GM19351 (cell line): ENCODE measurements around the gene DSG1.
"Not testable (repeated sequence)": the region's sequence is repeated elsewhere in the genome, so short reads cannot be mapped to it uniquely, and the experiment has no call there.

Experiments
- ATAC-seq: cut with Tn5 transposase; IDR thresholded peaks from one replicate; pipeline ENCODE4 v1.9.1; 2021; ENCODE audit warnings: mild to moderate bottlenecking, moderate library complexity; ENCODE audit not compliant: unreplicated experiment

The DSG1 gene

DNA sequence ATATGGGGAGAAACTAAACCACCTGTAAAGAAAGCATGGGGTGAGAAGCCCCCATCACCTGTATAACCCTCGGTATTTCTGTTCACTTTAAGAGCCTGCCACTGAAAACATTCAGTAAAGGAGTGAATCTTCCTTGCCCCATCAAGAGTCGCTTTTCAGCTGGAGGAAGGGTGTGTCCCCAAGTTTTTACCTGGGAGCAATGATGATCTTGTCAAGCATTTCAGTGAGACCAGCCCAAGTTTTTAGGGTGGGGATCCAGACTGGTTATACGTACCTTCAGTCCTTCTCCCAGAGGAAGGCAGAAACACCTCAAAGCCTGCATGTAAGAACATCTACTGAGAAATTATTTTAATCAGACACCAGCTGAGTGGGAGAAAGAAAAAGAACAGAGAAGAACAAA lies at the start of gene DSG1:
Gene DSG1, plus strand, starts transcription at position 301 of the 400 bp plus-strand sequence. CDS start 141 bp downstream, outside the sequence.
- ATAC-seq, result no peak

DNA sequence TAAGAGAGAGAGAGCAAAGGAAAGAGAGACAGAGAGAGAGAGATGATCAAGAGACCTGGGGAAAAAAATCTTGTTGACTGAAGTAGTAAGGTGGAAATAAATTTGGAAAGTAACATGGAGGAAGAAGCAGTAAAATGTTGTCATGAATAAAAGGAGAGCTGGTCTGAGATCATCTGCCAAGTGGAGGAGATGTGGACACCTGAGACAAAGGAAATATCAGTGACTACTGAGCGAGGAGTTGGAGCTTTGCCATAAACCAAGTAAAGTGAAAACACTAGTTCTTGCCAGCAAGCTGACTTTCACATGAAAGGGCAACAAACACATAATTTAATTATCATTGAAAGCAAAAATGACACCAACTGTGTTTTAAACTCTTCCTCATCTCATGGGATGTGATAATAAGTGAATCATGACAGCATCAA lies 49.0 kb upstream of the DSG1 start:
- ATAC-seq, result no peak

DNA sequence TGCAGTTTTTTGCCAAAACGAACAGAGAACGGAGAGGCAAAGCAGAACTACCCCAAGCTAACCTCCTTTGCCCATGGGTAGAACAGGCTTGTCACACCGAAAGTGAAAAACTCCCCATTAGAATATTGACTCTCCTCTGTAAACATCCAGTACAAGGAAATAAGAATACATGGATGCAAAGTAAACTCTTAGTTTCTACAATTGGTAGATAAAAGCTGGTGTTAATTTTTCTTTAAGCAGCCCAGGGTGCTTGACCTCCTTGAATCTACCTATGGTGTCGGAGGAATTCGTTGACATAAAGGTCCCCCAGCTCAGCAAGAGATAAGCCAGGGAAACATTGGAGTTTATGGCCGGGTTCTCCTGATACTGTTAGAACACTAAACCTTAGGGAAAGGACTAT lies 48.4 kb upstream of the DSG1 start:
- no peak for ATAC-seq

DNA sequence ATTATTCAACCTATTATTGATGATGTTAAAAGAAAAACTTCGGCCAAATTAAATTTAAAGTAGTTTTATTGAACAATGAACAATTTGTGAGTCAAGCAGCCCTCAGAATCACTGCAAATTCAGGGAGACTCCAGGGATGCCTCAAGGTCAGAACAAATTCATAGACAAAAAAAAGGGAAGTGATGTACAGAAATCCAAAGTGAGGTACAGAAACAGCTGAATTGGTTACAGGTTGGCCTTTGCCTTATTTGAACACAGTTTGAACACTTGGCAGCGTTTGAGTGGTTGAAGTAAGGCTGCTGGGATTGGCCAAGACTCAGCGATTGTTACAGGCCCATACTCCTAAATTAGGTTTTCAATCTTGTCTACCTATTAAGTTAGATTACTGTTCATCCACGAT lies 47.4 kb upstream of the DSG1 start:
- no peak for ATAC-seq

DNA sequence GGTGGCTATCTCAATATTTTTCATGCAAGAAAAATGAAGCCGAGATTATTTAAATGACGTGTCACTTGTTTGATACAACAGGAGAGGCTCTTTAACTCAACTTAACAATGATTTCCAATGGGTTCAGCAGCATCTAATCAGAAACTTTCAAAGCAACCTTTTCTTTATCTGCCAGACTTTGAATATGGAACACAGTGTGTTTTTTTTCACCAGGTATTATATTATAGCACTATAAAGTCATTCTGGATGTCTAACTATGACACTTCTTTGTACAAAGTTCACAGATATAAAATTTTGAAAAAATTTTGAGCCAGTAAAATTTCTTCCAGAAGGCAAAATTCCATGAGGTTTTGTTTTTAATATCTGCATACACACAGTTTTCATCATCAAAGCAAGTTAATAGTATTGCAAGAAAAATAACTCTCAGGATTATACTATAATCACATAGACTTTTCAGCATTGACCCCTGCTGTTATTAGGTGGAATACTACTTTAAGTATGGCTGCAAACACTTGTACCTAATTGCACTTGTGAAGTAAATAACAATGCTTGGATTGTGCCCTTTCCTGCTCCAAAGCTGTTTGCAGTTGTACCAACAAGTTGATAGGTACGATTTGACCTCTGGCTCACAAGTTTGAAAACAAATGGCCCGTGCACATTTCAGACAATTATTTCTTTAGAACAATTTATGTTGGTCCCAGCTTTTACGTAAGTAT lies 44.0 kb upstream of the DSG1 start:
- ATAC-seq, result no peak

DNA sequence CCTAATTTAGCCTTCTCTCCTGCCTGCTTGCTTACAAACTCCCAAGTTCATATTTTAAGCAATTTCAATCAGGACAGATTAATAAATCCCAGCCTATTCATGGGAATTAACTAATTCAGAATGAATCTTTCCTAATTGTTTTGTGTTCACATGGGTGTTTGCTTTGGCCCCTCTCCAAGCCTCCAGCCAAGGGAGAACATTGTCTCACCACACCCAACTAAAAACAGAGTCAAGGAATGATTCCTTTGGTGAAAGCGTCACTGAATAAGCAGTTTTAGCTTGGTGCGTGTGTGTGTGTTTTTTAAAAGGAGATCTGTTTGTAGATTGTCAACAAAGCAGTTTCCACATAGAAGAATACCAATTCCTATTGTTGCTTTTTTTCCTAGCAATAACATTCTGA lies 43.0 kb upstream of the DSG1 start:
- ATAC-seq, result no peak

DNA sequence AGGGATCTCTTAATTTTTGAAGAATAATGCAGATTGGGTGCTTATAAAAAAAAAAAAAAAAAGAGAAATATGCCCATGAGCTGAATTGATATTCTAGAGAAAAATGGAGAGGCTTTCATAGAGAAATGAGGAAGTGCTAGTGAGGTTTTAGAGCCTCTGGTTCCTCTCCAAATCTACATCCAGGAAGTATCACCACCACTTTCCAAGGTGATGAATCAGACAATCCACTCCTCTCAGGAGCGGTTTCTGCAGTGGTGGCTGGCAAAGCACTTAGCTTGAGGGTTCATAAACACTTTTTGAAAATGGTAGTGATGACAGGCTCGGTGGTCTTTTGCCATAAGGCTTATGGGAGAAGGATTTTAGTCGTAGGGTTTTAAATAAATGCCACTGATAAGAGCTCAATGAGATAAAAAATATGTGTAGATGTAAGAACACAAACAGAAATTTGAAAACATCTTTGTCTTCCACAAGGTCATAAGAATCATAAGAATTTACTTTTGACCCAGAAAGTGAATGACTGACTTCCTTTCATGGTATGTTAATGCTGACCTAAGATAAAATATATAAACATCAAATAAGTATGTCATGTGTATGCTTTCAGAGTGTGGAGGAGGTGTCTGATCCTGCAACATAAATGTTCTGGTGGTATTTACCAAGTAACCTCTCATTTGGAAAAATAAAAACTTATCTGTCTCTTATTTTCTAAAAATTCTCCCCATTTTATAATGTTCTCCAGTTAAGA lies 42.1 kb upstream of the DSG1 start:
- ATAC-seq, result no peak

DNA sequence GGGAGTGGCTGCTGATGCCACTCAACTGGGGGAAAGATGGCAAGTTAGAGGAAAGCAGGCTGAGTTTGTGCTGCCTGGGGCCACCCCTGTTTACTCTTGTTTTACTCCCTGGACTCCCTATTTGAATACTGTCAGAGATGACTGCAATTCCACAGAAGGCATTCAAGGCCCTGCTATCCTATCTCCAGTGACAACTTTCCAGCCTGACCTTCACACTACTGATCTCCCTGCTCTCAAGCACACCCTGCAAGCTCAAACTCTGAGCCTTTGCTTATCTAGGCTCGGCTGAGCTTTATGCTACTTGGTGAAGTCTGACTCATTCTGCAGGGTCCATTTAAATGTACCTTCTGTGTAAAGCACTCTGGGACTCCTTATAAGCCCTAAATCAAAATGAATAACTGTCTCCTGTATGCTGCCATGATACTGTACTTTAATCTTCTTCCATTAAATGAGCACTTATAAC lies 39.3 kb upstream of the DSG1 start:
- no peak for ATAC-seq

DNA sequence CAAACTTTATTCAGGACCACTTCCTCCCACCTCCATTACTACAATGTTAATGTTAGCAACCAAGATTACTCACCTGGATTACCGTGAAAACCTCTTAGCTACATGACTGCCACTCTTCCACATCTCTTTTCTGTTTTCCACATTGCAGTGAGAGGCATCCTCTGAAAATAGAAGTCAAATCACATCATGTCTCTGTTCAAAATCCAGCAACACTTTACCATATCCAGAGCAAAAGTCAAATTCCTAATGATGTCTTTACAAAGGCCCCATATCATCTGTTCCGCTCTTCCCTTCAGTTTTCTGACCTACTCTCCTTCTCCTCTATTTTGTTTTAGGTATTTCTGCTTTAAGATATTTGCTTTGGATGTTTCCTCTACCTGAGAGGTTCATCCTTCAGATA lies 37.5 kb upstream of the DSG1 start:
- no peak for ATAC-seq

DNA sequence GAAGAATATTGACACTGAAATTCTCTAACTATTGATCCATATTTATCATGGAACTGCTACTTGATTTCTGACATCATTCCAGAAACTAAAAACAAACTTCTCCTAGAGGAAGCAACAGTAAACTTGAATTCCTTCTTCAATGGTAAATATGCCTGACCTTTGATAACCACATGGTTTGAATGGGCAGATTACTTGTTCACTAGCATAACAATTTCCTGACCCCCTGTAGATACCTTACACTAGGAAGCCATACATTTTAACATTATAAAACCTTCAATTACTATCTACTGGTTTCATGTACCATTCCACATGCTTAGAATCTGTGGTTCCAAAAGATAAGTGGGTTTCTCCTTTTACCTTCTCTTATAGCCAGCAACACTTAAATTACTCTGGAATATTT lies 36.5 kb upstream of the DSG1 start:
- ATAC-seq, result no peak

DNA sequence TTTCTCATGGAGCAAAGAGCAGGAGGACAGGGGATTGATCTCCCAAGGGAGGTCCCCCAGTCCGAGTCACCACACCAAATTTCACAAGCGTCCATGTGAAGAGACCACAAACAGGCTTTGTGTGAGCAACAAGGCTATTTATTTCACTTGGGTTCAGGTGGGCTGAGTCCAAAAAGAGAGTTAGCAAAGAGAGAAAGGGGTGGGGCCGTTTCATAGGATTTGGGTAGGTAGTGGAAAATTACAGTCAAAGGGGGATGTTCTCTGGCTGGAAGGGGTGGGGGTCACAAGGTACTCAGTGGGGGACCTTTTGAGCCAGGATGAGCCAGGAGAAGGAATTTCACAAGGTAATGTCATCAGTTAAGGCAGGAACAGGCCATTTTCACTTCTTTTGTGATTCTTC lies 28.5 kb upstream of the DSG1 start:
- ATAC-seq, result not testable (repeated sequence)

DNA sequence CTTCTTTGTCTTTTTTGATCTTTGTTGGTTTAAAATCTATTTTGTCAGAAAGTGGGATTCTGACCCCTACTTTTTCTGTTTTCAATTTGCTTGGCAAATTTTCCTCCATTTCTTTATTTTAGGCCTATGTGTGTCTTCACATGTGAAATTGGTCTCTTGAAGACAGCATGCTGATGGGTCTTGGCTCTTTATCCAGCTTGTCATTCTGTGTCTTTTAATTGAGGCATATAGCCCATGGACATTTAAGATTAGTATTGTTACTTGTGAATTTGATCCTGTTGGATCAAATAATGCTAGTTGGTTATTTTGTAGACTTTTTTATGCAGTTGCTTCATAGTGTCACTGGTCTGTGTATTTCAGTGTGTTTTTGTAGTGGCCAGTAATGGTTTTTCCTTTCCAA lies 26.3 kb upstream of the DSG1 start:
- no peak for ATAC-seq

DNA sequence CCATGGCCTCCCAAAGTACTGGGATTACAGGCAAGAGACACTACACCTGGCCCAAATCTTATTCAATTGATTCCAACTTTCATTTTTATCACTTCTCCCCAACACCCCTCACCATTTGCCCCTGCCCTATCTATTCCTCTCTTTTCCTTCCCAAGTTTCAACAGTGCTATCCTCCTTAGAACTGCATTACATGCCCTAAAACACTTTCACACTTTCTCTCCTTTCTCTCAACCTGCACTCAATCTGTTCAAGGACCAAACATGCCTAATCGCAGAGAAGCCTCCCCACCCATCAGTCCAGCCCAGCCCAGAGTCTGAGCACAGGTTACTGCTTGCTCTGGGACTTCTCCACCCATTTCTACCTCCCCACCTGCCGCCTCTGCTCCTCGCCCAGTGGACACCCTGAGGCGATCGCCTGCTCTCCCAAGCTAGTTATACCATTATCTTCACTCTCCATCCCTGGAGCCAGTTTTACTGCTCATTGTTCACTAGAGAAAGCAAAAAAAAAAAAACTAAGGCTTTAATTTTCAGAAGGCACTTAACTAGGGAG lies 23.7 kb upstream of the DSG1 start:
- ATAC-seq, result no peak

DNA sequence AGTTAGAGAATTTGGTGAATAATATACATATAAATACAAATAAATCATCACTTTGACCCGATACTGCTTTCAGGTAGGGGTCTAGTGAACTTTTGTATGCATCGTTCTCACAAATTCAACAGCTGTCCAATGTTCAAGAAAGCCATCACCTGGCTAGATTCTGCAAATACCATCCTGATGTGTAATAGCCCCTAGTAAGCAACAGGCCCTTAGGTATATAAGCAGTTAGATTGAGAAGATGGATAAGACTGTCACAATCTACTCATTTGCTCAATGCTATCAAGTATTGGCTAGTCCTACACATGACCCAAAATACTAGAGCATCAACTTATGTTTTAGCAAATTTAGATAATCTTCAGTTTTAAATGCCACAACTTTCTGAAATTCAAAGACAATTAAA lies 20.7 kb upstream of the DSG1 start:
- no peak for ATAC-seq

DNA sequence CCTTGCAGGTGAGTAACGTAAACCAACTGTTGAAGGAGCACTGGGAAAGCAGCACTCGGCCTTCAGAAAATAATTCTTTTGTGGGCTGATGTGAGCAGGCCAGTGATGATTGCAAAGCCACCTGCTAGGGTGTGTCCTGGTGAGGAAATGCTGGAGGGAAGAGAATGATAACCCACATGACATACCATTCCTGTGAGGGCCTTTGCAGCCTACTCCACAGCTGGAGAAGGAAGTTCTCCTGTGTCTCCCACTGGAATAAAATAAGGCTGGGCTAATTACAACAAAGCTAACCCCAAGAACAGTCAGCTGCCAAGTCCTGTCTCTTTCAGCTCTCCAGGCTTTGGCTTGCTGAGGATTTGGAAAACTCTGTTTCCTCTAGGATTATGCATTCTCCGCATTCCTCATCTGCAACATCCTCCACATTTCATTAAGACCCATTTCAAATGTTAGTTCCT lies 16.7 kb upstream of the DSG1 start:
- no peak for ATAC-seq

DNA sequence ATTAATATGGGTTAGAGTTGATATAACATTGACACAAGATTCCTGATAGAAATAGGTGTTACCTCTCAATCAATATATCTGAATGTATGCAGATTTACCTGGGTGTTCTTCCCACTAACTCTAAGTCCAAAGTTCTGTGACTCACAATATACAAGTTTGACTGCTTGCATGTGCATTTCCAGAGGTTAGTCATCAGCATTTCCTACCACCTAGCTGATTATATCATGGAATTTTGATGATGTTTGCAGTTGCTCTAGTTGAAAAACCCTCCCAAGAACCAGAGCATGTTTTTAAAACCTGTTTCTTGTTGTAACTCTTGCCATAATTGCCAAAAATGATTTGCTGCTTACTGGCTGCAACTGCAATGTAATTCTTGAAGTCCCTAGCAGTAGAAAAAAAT lies 15.0 kb upstream of the DSG1 start:
- ATAC-seq, result no peak

DNA sequence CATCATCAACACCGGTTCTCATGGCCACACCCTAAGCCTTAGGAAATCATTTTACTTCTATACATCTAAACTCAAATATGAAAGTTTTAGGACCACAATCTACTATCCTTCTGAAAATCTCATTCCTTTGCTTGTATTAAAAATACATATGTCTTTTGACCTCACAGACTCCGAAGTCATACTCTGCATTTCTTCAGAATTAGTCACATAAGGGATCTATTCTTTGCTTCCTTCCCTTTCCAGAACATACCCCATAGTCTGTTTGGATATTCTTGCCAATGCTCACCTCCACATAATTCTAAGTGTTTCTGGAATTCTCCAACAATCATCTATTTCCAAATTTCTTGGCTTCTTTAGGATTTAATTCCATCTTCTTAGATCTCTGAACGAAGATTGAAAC lies 14.2 kb upstream of the DSG1 start:
- ATAC-seq, result no peak

DNA sequence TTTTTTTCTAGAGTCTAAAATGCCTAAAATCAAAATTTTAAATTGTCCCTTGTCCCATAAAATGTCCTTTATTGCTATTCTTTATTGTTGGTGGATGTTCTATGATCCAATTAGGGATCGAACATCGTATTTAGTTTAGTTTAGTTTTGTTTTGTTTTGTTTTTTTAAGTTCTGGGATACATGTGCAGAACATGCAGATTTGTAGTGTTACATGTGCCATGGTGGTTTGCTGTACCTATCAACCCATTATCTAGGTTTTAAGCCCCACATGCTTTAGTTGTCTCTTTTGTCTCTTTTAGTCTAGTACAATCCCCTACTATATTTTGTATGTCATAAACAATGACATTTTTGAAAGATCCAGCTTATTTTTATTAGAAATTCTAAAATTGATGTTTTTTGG lies 8.8 kb upstream of the DSG1 start:
- ATAC-seq, result no peak

DNA sequence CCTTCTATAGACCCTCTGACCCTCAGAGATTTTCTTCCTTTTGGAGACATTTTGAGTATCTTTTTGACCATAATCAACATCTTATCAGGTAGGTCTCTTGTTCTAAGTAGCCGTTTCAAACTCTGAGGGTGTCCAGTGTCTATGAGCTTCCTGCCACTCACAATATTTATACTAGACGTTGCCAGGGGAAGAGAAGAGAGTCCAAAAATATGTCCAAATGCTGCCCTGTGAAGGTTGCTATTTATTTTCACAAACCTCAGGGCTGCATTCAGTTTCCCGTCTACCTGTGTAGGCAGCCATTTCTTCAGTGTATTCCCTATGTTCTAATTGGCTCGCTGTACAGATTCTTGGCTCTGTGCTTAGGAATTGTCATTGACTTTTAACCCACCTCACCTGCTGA lies 986 bp upstream of the DSG1 start:
- no peak for ATAC-seq

DNA sequence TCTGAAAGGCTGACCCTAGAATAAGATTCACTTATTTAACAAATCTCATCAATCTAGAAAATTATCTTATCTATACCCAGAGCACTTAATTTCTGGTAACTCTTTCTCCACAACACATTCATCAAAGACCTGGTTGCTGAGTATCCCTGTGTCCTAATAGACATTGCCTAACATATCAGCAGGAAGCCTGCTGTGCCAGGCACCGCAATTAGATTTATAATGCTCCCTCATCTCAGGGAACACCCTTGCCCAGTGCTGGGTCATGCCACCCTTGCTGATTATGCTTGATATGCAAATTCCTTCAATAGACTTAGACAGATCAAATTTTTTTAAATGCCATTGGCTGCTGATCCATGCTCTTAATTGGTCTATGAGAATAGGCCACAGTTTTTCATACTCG lies 3.8 kb downstream of the DSG1 start:
- no peak for ATAC-seq

DNA sequence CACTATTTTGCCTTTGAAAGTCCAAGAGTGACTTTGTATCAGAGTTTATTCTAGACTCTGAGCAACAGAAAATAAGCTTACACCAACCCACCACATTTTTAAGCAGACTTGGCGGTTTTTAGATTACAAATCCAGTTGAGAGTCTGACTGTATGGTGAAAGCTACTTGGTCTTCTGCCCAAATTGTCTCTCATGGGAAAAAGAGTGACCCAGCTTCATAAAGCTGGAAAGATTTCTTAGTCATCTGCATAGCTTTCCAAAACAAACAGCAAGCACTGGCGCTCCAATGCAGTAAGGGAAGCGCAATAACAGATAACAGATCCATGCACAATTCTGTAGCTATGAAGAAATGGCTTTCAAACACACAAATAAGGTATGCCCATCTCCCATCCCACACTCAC lies 7.1 kb downstream of the DSG1 start:
- no peak for ATAC-seq

DNA sequence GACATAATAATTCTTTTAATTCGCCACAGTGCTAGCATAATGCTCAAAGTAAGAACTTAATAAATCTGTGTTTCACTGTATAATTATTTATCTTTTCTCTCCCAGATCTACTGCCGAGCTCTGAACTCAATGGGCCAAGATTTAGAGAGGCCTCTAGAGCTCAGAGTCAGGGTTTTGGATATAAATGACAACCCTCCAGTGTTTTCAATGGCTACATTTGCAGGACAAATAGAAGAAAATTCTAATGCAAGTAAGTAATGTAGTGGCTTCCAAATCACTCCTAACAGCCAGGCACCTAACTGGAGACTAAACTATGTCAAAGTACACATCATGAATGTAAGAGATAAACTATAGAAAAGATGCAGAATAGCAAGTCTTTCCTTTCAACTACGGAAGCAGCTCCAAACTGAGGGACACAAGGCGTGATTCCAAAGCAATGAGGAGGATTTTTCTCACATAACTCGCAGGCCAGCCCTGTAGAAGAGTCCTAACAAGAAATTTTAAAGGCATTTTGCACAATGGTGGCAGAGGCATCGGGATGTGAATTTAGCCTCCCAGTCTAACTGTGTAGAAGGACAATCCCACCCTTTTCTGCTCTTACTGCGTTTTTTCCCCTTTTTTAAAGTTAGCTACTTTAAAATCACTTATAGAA lies 12.0 kb downstream of the DSG1 start:
- ATAC-seq, result no peak
